WTC11 (cell line): ENCODE data around the gene SYNPO. TPM values are rescaled to one million over a fixed set of nuclear protein-coding genes. Genes with fewer than 3 reads are reported as not detected.

Experiments used
- ATAC-seq: fragments of 200-7000 bp; cut with Tn5 transposase; 2 replicates; pipeline ENCODE4 v1.10.0; 2021; ENCODE audit warnings: mild to moderate bottlenecking, moderate library complexity
- CTCF ChIA-PET: fragments of 300-600 bp; sonication (Branson Sonifier 250); formaldehyde crosslinking; loops from one replicate; lab custom pipeline; 2021; ENCODE audit warnings: antibody characterized with exemption; lab: Charles Lee
- POLR2A ChIA-PET: fragments of 350-600 bp; sonication (Branson Sonifier 250); formaldehyde crosslinking; loops from one replicate; lab custom pipeline; 2021; ENCODE audit warnings: antibody characterized with exemption; lab: Charles Lee
- DNase-seq: peaks from one replicate; pipeline ENCODE4 v3.0.0; 2021; ENCODE audit warnings: low spot score
- H3K27ac Mint-ChIP-seq: 2 replicates; pipeline ENCODE4 v1.8.0; 2021; ENCODE audit warnings: mixed read lengths
- H3K27me3 Mint-ChIP-seq: 2 replicates; pipeline ENCODE4 v1.8.0; 2021; ENCODE audit warnings: low read depth, mild to moderate bottlenecking, moderate library complexity, mixed read lengths
- H3K36me3 Mint-ChIP-seq: 2 replicates; pipeline ENCODE4 v1.8.0; 2021; ENCODE audit warnings: mixed read lengths
- H3K4me1 Mint-ChIP-seq: 2 replicates; pipeline ENCODE4 v1.8.0; 2022; ENCODE audit warnings: mixed read lengths
- H3K4me3 Mint-ChIP-seq: 2 replicates; pipeline ENCODE4 v1.8.0; 2021; ENCODE audit warnings: mild to moderate bottlenecking, moderate library complexity, mixed read lengths
- H3K9me3 Mint-ChIP-seq: 2 replicates; pipeline ENCODE4 v1.8.0; 2021; ENCODE audit warnings: mixed read lengths
- EMX1 ChIP-seq: fragments of 250-450 bp; sonication (Bioruptor Pico); IDR thresholded peaks from 2 replicates; pipeline ENCODE4 v1.8.0; 2021; ENCODE audit warnings: mild to moderate bottlenecking
- FOXJ3 ChIP-seq: sonication (generic); formaldehyde crosslinking; IDR thresholded peaks from 2 replicates; pipeline ENCODE4 v1.9.0; 2021; ENCODE audit warnings: missing genetic modification reagents, mild to moderate bottlenecking, borderline replicate concordance
- GRHL2 ChIP-seq: fragments of 250-450 bp; sonication (Bioruptor Pico); IDR thresholded peaks from 2 replicates; pipeline ENCODE4 v1.8.0; 2022; ENCODE audit warnings: mild to moderate bottlenecking, moderate library complexity; ENCODE audit not compliant: insufficient replicate concordance, severe bottlenecking
- HMGA2 ChIP-seq: fragments of 250-450 bp; sonication (Bioruptor Pico); IDR thresholded peaks from 2 replicates; pipeline ENCODE4 v1.4.0; 2021; ENCODE audit warnings: mild to moderate bottlenecking, moderate library complexity
- NFATC4 ChIP-seq: fragments of 250-450 bp; sonication (Bioruptor Pico); IDR thresholded peaks from 2 replicates; pipeline ENCODE4 v1.9.0; 2021; ENCODE audit warnings: mild to moderate bottlenecking
- ZBTB21 ChIP-seq: sonication (generic); formaldehyde crosslinking; IDR thresholded peaks from 2 replicates; pipeline ENCODE4 v1.8.1; 2023; ENCODE audit warnings: mild to moderate bottlenecking, missing genetic modification reagents, borderline replicate concordance
- ZNF121 ChIP-seq: sonication (generic); formaldehyde crosslinking; IDR thresholded peaks from 2 replicates; pipeline ENCODE4 v1.8.0; 2023; ENCODE audit warnings: missing genetic modification reagents
- total RNA-seq: library from RNA; stranded (reverse); gene quantifications from 3 replicates; pipeline ENCODE4 v1.2.3, GENCODE V29; 2021
- TF ChIP-seq, protein P1 (sequence below): sonication (generic); formaldehyde crosslinking; IDR thresholded peaks from 2 replicates; pipeline ENCODE4 v1.8.0; 2022; ENCODE audit warnings: mild to moderate bottlenecking, missing genetic modification reagents
- TF ChIP-seq, protein P2 (sequence below): fragments of 250-450 bp; sonication (Bioruptor Pico); conservative IDR thresholded peaks from 2 replicates; pipeline ENCODE4 v1.9.0; 2021; ENCODE audit warnings: mild to moderate bottlenecking
- TF ChIP-seq, protein P3 (sequence below): fragments of 200-600 bp; IDR thresholded peaks from 2 replicates; pipeline ENCODE4 v1.8.0; 2022; ENCODE audit warnings: antibody characterized with exemption
- TF ChIP-seq, protein P4 (sequence below): sonication (generic); formaldehyde crosslinking; IDR thresholded peaks from 2 replicates; pipeline ENCODE4 v1.8.1; 2023; ENCODE audit warnings: mild to moderate bottlenecking, missing genetic modification reagents, moderate library complexity
- TF ChIP-seq, protein P5 (sequence below): fragments of 250-450 bp; sonication (Bioruptor Pico); IDR thresholded peaks from 2 replicates; pipeline ENCODE4 v1.9.0; 2021; ENCODE audit warnings: mild to moderate bottlenecking
- TF ChIP-seq, protein P6 (sequence below): sonication (generic); formaldehyde crosslinking; IDR thresholded peaks from 2 replicates; pipeline ENCODE4 v1.8.1; 2023; ENCODE audit warnings: mild to moderate bottlenecking, missing genetic modification reagents
- TF ChIP-seq, protein P7 (sequence below): sonication (generic); formaldehyde crosslinking; IDR thresholded peaks from 2 replicates; pipeline ENCODE4 v1.8.0; 2023; ENCODE audit warnings: missing genetic modification reagents, mild to moderate bottlenecking, borderline replicate concordance

The SYNPO gene
- total RNA-seq, 1 experiment from 2014 or later = 2.1 TPM

DNA sequence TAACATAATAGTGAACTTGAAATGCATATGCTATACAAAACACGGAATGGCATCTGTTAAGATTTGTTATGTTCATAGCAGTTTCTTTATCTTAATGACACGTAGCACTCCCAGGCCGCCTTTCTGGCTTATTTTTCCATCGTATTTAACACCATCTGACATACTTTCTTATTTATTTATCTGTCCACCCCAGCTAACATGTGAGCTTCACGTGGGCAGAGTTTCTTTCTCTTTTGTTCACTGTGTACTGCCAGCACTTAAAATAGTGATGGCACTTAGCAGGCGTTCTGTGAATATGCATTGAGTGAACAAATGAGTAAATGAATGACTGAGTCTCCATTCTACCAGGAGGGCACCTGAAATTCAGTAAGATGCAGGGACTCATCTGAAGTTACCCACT is 29.4 kb upstream of the SYNPO start:
- Mint-ChIP-seq H3K4me3 (no peak overlapping the region), H3K9me3 (no peaks in the 10 kb centered on the region), H3K36me3 (no peaks in the 10 kb centered on the region), H3K4me1 (peaks cover 10% of the 10 kb centered on the region), H3K27ac (no peak overlapping the region), H3K27me3 (no peaks in the 10 kb centered on the region)
- TF ChIP-seq FOXJ3 (CRISPR knock-in tag) (no peak), HMGA2 (CRISPR knock-in tag) (no peak), ZNF121 (CRISPR knock-in tag) (no peak), NFATC4 (CRISPR knock-in tag) (no peak), EMX1 (no peak), ZBTB21 (CRISPR knock-in tag) (no peak), GRHL2 (CRISPR knock-in tag) (no peak)
- TF ChIP-seq, protein P1, sequence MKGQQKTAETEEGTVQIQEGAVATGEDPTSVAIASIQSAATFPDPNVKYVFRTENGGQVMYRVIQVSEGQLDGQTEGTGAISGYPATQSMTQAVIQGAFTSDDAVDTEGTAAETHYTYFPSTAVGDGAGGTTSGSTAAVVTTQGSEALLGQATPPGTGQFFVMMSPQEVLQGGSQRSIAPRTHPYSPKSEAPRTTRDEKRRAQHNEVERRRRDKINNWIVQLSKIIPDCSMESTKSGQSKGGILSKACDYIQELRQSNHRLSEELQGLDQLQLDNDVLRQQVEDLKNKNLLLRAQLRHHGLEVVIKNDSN (CRISPR knock-in tag) = no peak
- TF ChIP-seq, protein P2, sequence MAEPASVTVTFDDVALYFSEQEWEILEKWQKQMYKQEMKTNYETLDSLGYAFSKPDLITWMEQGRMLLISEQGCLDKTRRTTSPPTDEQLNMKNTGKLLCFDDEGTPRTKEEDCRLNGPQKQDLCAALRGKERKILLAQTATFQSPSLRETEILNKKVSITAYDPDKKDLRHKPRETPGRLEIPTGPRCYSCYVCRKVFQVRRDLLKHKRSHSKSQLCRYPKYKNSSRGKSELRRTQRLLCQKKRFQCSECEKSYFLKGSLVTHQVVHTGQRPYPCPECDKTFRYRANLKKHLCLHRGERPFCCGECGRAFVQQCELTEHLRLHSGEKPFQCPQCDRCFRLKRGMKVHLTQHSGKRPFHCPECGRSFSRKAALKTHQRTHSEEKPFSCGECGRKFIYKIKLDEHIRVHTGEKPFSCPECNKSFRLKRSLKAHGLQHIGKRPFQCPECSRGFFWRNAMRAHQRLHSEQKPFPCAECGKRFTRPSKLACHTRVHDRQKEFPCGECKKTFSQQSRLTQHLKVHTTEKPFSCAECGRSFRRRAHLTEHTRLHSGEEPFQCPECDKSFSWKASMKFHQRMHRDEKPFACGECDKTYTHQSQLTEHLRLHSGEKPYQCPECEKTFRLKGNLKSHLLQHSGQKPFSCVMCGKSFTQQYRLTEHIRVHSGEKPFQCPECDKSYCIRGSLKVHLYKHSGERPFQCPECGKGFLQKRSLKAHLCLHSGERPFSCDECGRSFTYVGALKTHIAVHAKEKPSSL (CRISPR knock-in tag) = no peak
- TF ChIP-seq, protein P3, sequence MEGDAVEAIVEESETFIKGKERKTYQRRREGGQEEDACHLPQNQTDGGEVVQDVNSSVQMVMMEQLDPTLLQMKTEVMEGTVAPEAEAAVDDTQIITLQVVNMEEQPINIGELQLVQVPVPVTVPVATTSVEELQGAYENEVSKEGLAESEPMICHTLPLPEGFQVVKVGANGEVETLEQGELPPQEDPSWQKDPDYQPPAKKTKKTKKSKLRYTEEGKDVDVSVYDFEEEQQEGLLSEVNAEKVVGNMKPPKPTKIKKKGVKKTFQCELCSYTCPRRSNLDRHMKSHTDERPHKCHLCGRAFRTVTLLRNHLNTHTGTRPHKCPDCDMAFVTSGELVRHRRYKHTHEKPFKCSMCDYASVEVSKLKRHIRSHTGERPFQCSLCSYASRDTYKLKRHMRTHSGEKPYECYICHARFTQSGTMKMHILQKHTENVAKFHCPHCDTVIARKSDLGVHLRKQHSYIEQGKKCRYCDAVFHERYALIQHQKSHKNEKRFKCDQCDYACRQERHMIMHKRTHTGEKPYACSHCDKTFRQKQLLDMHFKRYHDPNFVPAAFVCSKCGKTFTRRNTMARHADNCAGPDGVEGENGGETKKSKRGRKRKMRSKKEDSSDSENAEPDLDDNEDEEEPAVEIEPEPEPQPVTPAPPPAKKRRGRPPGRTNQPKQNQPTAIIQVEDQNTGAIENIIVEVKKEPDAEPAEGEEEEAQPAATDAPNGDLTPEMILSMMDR = no peak
- TF ChIP-seq, protein P4, sequence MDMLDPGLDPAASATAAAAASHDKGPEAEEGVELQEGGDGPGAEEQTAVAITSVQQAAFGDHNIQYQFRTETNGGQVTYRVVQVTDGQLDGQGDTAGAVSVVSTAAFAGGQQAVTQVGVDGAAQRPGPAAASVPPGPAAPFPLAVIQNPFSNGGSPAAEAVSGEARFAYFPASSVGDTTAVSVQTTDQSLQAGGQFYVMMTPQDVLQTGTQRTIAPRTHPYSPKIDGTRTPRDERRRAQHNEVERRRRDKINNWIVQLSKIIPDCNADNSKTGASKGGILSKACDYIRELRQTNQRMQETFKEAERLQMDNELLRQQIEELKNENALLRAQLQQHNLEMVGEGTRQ (CRISPR knock-in tag) = no peak
- TF ChIP-seq, protein P5, sequence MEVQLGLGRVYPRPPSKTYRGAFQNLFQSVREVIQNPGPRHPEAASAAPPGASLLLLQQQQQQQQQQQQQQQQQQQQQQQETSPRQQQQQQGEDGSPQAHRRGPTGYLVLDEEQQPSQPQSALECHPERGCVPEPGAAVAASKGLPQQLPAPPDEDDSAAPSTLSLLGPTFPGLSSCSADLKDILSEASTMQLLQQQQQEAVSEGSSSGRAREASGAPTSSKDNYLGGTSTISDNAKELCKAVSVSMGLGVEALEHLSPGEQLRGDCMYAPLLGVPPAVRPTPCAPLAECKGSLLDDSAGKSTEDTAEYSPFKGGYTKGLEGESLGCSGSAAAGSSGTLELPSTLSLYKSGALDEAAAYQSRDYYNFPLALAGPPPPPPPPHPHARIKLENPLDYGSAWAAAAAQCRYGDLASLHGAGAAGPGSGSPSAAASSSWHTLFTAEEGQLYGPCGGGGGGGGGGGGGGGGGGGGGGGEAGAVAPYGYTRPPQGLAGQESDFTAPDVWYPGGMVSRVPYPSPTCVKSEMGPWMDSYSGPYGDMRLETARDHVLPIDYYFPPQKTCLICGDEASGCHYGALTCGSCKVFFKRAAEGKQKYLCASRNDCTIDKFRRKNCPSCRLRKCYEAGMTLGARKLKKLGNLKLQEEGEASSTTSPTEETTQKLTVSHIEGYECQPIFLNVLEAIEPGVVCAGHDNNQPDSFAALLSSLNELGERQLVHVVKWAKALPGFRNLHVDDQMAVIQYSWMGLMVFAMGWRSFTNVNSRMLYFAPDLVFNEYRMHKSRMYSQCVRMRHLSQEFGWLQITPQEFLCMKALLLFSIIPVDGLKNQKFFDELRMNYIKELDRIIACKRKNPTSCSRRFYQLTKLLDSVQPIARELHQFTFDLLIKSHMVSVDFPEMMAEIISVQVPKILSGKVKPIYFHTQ (CRISPR knock-in tag) = no peak
- TF ChIP-seq, protein P6, sequence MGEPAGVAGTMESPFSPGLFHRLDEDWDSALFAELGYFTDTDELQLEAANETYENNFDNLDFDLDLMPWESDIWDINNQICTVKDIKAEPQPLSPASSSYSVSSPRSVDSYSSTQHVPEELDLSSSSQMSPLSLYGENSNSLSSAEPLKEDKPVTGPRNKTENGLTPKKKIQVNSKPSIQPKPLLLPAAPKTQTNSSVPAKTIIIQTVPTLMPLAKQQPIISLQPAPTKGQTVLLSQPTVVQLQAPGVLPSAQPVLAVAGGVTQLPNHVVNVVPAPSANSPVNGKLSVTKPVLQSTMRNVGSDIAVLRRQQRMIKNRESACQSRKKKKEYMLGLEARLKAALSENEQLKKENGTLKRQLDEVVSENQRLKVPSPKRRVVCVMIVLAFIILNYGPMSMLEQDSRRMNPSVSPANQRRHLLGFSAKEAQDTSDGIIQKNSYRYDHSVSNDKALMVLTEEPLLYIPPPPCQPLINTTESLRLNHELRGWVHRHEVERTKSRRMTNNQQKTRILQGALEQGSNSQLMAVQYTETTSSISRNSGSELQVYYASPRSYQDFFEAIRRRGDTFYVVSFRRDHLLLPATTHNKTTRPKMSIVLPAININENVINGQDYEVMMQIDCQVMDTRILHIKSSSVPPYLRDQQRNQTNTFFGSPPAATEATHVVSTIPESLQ = no peak
- TF ChIP-seq, protein P7, sequence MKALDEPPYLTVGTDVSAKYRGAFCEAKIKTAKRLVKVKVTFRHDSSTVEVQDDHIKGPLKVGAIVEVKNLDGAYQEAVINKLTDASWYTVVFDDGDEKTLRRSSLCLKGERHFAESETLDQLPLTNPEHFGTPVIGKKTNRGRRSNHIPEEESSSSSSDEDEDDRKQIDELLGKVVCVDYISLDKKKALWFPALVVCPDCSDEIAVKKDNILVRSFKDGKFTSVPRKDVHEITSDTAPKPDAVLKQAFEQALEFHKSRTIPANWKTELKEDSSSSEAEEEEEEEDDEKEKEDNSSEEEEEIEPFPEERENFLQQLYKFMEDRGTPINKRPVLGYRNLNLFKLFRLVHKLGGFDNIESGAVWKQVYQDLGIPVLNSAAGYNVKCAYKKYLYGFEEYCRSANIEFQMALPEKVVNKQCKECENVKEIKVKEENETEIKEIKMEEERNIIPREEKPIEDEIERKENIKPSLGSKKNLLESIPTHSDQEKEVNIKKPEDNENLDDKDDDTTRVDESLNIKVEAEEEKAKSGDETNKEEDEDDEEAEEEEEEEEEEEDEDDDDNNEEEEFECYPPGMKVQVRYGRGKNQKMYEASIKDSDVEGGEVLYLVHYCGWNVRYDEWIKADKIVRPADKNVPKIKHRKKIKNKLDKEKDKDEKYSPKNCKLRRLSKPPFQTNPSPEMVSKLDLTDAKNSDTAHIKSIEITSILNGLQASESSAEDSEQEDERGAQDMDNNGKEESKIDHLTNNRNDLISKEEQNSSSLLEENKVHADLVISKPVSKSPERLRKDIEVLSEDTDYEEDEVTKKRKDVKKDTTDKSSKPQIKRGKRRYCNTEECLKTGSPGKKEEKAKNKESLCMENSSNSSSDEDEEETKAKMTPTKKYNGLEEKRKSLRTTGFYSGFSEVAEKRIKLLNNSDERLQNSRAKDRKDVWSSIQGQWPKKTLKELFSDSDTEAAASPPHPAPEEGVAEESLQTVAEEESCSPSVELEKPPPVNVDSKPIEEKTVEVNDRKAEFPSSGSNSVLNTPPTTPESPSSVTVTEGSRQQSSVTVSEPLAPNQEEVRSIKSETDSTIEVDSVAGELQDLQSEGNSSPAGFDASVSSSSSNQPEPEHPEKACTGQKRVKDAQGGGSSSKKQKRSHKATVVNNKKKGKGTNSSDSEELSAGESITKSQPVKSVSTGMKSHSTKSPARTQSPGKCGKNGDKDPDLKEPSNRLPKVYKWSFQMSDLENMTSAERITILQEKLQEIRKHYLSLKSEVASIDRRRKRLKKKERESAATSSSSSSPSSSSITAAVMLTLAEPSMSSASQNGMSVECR (CRISPR knock-in tag) = no peak
- ChIA-PET POLR2A (no interaction called here), CTCF (interaction anchor here (0.5 kb wide), 1 partner anchor 38 kb away, joined by 3 read pairs; no protein-coding TSS in a partner anchor)
- no peak for ATAC-seq
- DNase-seq = no peak
